T-helper 1 cell (primary cell): ENCODE measurements around the gene TSPOAP1.

Experiments
- DNase-seq, 5 donors: peaks; one replicate each; pipeline ENCODE4 v3.0.0-alpha.2; 2012 to 2020

TSPOAP1 gene

DNA sequence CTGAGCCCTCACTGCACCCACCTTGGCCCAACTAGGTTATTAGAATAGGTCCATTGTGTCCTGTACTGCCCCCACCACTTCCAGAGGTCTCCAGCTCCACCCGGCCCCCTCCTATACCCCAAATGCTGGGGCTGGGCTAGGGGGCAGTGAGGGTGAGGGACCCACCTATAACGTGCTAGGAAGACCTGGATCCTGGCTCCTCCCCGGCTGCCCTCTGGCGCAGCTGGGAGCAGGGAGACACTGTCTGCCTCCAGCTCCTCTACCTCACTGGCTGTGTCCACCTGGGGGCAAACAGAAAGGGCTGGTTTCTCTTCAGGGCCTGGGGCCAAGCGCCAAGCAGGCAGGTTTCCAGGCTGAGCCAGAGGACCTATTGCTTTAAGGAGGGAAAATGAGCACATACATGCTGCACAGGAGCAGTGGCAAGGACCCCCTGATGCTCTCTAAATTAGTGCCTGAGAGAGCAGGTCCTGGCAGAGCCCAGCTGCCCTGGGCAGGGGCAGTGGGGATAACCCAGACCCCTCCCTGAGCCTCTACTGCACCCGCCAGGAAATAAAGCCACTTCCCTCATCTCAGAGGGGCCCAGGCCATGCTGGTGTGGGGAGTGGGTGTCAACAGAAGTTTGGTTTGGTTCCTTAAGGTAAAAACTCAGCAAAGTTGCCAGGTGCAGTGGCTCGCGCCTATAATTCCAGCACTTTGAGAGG, 12.2 kb downstream of the TSPOAP1 start:
- peak in 1 of 5 donors; percentile 6 for DNase-seq

DNA sequence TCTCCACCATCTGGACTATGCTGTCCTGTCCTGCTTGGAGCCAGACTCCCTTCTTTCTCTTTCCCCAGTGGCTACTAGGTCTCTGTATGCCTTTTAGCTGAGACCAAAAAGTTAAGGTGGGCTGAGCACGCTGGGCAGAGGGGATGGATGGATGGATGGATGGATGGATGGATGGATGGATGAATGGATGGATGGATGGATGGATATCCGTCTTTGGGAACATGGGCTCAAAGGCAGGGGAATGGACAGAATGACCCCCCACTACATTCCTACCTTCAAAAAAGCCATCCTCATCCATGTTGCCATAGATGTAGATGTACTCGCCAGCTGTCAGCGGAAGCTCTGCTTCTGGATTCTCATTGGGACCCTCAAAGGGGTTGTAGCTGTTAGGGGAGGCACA, 12.8 kb downstream of the TSPOAP1 start:
- DNase-seq, result no peak

DNA sequence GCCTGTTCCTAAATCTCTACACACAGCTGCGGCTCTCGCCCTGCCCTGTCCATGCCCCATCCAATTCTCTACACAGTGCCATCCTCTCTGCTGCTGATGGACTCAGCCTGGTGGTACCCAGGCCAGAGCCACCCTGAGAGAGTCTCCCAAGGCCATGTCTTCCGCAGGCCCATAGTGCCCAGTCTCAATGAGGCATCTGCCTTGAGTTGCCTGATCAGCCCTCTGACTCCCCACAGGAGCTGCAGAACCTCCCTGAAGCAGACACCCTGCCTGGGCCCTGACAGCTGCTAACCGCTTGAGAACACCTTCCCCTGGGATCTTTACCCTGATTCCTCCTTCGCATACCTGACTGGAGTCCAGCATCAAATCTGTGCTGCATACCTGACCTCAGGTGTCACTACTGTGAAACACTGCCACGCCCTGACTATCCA, 13.3 kb downstream of the TSPOAP1 start:
- no peak for DNase-seq

DNA sequence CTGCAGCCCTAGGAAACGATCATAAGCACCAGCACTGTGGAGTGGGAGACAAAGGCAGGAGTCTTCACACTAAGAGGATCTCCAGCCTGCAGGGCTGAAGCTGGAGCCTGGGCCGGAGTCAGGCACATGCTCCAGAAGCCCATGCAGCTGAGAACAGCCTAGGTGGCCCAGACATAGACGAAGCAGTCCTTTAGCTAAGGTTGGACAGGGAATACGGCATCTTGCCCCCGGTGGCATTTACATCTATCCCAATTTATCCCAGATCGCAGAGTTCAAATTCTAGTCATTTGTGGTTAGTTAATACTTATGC, 13.9 kb downstream of the TSPOAP1 start:
- DNase-seq, result no peak

DNA sequence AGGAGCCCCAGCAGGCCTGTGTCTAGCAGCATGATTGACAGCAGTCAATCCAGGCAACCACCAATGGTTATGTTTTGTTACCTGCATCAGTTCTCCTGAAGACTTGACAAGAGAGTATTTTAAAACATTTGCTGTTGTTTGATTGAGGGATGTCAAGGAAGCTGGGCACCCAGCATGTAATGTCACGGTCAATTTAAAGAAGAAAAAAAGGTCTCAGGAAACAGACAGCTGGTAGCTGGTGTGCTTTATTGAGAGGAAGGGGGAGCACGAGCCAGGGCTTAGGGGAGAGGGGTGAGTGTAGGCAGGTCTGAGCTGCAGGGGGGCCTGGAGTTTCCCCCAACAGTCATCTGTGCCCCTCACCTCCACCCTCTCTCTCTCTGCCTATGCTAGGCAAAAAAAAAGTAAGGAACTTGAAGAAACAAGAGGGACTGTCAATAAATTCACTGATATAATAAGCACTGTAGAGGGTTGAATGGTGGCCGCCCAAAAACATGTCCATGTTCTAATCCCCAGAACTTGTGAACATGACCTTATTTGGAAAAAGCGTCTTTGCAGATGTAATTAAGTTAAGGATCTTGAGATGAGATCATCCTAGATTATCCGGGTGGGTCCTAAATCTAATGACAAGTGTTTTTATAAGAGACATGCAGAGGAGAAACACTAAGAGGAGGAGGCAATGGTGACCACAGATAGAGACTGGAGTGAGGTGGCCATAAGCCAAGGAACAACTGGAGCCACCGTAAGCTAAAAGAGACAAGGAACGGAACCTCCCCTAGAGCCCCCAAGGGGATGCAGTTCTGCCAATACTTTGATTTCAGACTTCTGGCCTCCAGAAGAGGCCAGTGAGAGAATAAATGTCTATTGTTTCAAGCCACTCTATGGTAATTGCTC, 14.5 kb downstream of the TSPOAP1 start:
- DNase-seq, result no peak

DNA sequence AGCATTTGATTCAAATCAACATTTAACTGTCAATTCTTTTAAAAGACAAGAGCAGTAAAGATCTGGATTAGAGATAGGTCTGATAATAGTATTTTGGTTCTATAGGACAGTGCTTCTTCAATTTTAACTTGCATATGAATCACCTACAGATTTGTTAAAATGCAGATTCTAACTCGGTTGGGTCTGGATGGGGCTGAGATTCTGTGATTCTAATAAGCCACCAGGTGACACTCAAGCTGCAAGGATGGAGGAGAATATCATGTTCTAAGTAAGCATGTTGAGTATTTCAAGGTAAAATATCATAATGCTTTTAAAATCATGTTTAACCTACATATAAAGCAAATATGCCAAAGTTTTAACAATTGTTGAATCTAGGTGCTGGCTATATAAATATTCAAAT, 15.8 kb downstream of the TSPOAP1 start:
- DNase-seq, result no peak

DNA sequence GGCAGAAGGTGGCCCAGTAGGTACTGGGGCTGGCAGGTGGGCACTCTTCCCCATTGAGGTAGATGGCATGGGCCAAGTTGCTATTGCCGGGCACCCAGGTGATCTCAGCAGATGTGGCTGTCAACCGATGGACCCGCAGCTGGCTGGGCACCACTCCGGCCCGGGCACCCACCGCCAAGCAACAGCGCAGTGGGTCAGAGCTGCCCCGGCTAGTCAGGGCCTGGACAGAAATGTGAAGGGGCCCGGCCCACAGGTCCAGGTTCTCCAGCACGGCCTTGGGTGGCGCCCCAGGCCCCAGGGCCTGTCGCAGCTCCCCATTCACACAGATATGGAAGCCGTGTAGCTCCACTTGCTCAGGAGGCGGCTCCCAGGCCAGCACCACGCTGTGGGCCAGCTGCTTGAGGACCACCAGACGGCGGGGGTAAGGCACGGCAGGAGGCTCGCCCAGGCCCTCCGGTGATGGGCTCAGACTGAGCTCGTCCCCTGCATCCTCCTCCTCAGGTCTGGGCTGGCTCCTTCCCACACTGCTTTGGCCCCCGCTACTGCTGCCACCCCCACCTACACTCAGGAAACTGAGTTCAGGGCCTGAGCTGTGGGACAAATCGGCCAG, 16.5 kb downstream of the TSPOAP1 start:
- DNase-seq, result peak in 1 of 5 donors; percentile 10

DNA sequence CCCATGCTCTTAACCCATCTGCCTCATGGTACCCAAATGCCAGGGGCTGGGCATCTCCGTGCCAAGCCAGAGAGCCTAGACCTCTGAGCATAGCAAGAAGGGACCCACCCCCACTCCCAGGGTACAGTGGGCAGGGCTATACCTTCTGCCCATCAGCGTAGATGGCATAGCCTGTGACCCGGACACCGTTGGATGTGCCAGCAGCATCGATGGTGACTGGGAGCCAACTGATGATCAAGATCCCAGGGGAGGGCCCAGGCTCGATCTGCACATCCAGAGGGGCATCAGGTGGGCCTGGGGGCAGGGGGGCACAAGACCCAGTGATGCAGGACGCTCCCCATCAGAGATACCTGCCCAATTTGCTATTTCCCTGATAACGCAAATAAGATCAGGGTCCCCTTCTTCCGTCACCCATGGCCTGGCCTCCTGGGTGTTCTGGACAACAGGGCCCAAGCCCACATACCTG, 17.1 kb downstream of the TSPOAP1 start:
- DNase-seq, result no peak

DNA sequence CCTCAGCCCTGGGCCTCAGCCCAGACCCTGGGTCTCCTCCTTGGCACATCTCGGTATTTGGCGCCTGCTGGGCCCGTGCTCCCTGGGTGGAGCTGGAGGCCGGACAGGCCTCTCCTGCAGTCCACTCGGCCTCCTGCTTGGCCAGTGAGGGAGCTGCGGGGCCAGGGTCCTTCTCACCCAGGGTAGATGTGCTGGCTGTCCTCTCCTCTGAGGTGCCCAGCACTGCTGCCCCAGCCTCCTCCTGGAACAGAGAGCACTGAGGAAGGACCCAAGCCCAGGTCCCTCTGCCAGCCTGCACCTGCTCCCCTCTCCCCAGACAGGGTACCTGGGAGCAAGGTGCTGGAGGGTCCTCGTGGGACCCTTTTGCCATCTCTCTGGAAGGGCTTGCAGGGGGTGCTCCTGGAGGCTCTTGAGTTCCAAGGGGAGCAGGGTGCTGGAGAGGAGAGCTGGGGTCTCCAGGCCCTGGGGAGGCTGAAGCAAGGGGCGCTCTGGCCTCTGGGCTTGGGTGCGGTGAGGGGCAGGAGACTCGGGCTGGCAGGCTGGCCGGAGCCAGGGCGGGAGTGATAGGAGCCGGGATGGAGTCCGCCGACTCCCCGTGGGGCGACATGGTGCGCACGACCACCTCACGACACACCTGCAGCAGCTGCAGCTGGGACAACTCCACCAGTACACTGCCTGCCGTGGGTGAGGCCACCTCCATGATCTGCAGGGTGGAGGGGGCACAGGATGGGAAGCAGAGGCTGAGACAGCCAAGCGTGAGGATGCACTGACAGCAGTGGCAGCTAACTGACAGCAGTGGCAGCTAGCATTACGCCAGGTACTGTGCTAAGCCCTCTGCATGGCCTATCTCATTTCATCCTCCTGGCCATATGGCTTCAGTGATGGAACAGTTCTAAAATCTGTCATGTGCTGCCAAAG, 17.8 kb downstream of the TSPOAP1 start:
- no peak for DNase-seq

DNA sequence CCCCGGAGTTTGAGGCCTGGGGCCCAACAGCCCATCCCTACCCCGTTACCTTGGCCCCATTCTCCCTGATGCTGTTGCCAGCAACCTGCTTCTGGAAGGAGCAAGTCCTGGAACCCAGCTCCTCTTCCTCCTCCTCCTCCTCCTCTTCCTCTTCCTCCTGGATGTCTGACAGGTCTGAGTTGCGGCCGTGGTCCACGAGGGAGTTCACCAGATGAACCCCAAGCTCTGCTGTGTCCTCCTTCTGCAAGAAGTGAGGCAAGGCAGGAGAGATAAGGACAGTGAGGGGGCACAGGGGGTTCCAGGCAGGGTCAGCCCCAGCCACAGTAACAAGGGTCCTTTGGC, 18.7 kb downstream of the TSPOAP1 start:
- DNase-seq, result no peak

DNA sequence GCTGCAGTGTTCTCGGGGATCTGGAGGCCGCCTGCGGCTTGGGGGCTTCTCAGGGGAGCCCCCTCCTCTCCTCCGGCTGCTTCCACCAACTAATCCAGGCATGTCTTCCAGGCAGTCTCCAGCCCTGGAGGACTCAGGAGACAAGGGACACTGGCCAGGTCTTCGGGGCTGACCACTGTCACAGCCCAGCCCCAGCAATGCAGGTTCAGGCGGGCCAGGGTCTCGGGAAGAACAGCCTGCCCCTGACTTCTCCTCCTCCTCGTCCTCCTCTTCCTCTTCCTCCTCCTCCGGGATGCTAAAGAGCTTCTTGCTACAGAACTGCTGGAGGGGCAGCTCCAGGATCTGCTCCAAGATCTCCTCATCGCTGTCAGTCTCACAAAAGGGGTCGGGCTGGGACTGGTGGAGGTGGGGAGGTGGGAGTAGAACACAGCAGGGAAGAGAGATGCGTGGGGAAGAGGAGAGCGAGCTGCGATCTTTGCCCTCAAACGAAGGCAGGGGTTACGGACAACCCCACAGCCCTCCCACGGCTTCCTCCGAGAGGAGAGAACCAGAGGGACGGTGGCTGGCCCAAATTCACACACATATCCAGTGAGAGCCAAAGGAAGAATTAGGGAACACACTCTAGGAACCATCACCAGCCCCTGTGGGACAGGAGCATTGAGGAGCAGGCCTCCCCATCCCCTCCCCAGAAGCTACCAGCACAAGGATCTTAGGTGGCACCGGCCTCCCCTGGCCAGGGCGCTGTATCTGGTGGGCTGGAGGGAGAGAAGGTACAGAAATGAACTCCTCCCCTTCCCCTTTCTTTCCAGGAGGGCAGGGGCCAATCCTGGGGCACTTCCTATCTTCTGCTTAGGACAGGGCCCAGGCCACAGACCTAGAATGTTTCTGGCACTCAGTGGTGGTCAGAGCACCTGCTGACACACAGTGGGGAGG, 19.3 kb downstream of the TSPOAP1 start:
- DNase-seq, result no peak

DNA sequence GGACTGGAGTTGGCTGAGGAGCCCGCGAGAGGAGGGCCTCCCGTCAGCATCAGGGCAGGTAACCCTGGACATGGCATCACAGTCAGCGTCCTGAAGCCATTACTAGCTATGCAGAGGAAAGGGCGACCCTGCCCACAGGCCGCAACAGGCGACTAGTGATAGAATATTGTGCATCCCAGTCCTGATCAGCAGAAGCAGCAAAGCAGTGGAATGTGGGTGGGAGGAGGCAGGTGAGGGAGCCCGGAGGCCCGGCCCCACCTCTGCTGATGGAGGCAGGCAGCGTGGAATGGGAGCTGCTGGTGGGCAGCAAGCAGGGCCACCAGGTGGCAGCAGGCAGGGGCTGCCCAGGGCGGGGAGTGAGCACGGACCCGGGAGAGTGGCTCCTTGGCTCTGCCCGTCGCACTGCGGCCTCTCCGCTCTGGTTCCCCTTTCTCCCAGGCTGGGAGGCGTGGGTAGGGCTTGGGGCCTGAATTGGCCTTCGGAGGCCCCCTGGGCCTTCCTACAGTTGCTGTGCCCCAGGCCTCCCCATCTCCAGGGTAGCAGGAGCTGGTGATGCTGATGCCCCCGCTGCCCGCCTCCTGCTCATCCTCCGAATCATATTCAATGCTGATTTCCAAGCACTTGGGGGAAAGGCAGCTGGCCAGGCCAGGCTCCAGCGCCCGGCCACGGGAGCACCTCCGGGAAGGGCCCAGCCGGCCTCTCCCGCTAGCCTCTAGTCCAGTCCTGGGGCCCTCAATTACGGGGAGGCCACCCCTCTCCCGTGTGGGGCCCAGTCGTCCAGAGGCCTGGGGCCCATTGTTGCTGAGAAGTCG, 20.2 kb downstream of the TSPOAP1 start:
- no peak for DNase-seq

DNA sequence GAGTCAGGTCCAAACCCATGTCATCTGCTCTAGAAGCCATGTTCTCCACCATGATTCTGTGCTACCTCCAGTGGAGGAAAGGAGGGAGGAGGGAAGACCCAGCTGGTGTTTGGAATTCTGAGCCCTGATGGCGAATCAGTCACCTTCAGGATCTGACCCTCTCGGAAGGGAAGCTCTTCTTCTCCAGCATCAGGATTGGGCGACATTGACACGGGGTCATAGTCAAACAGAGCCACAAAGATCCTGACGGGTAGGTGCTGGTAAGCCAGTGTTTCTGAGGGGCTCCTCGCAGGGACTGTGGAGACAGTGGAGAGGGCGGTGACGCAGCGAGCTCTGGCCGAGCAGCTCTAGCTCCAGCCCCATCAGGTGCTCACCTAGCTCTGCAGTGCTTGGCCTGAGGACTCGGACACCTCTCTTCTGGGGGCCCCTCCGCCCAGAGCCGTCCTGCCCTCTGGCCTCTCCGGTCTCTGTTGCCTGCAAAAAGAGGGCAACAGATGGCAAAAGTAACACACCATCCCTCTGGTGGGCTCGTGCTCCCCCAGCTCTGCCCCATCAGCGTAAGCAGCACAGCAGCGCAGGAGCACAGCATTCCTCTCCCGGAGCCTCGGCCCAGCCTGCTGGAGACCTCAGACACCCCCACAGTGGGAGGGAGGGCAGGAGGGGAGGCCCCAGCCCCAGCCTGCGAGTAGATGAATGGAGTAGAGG, 21.0 kb downstream of the TSPOAP1 start:
- no peak for DNase-seq

DNA sequence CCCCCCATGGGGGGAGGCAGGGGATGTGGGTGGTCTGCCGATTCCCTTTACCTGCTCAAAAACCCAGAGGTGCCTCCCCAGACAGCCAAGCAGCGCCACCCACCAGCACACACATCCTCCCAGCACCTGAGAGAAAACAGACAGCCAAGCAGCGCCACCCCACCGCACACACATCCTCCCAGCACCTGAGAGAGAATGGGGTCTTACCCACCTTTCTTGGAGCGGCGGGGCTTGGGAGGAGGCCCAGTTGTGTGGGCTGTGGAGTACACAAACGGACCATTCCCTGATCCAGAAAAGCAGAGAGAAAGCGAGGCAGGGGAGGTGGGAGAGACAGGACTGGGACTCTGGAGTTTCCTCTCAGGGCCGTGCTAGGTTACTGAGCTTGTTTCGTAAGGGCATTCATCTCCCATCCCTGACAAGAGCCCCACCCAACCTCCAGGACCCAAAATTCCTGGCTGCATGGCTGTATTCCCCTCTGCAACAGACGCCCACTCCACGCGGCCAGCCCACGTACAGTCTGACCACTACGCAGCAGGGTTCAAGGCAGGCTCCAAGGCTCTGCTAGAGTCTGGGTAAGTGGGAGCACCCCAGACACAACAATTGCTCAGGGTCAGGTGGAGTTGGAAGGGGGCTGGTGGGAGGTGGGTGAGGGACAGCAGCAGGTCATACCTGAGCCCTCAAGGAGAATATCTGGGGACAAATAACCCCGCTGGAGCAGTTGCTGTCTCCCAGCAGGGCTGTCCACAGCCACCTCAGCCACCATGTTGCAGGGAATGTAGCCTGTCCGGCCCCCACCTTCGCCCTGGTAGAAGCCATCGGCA, 22.3 kb downstream of the TSPOAP1 start:
- DNase-seq, result no peak

DNA sequence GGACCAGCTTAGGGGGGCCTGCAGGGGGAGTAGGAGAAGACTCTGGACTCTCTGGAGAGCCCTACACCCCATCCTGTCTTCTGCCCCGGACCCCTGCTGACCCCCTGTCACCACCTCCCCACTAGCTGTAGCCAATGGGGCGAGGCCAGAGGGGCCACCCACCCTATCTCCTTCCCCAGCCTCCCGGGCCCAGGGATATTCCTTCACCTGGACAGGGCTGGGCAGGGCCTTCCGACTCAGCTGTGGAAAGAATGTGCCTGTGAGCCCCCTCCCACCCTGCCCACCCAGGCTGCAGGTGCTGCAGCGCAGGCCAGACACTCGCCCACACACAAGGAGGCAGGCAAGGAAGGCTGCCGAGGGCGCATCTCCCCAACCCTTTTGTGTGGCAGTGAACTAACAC, 23.0 kb downstream of the TSPOAP1 start:
- no peak for DNase-seq

DNA sequence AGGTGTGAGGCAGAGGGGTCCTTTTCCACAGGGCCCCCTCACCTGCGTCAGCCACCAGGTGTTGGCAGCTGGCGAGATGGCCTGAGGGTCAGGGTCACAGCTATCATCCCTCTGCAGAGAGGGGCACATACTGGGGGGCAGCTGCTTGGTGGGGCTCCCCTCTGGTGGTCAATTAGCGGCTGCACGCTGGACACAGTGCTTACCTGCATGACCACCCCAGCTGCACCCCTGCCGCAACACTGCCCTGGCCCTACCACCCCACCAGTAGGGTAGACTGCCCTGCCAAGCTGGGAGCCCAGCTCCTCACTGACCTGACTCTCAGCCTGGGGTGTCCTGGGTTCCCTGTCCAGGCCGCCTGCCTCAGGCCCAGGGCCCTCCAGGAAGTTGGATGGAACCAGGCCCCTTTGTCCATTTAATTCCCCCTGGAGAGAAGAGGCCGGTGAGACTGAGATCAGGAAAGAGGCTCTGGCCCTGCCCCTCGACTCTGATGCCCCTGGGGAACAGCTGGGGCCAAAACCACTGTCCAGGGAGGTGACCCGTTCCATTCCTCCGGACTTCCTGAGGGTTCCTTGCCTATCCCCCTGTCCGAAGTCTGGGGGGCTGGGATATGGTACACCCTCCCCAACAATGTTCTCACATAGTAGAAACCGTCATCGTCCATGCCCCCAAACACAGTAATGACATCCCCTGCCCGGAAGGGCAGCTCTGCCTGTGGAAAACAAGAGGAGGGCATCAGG, 23.7 kb downstream of the TSPOAP1 start:
- DNase-seq, result no peak

DNA sequence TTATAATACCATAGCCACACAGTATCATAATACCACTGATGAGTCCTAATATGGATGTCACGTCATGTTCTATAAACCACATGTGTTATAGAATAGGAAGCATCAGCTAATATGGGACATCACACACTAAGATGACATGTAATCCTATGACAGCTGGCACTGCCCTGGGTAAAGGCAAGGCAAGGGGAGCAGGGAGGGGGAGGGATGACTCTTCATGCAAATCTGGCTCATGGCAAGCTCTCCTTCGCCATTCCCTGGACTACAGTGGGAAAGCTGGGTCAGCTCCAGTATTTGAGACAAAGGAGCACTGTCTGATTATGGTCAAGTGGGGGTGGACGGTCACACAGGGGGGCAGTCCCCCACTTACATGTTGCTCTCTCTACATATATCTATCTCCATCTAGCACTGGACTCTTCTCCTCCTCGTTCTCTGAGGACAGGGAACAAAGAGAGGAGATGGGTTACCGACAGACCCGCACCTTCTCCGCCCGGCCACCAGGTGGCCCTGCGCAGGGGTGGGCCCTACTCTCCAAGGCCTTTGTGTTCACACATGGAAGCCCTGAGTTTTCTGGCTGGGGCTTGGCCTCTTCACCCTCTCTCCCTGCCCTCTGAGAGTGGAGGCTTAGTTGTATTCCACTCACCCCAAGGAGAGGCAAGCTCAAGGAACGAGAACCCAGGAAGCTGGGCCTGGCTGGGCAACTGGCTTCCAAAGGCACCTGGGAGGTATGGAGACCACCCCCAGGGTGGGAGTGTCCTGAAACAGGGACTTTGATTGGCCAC, 24.4 kb downstream of the TSPOAP1 start:
- peak in 3 of 5 donors; percentile 51 to 55 (median 52) for DNase-seq
